Measurements from ENCODE around the gene MBD3L5. TPM values are rescaled to one million over a fixed set of nuclear protein-coding genes. Genes with fewer than 3 reads are reported as not detected.
A peak's percentile ranks its signal among the peaks of the same experiment; 100 is the strongest.
"Not testable (repeated sequence)": the region's sequence is repeated elsewhere in the genome, so short reads cannot be mapped to it uniquely, and the experiment has no call there.

The MBD3L5 gene
- total and polyA plus RNA-seq, 7 experiments from 2014 or later, result not detected

DNA sequence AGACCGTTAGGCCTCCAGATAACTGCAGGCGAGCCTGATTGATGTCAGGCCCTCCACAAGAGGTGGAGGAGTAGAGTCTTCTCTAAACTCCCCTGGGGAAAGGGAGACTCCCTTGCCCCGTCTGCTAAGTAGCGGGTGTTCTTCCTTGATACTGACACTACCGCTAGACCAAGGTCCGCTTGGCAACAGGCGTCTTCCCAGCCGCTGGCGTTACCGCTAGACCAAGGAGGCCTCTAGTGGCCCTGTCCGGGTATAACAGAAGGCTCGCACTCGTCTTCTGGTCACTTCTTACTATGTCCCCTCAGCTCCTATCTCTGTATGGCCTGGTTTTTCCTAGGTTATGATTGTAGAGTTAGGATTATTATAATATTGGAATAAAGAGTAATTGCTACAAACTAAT lies 36.7 kb downstream of the MBD3L5 start:
- CTCF ChIA-PET, result interaction anchor here (0.7 kb wide), 1 partner anchor 54 kb away, joined by 3 read pairs; no protein-coding TSS in a partner anchor
- Histone ChIP-seq H3K4me1 (ENCODE audit: control insufficient read depth in 2 of 2, insufficient read depth in 2 of 2, low read length in 2 of 2) (peaks cover 11 to 14% of the 10 kb centered on the region in 2 donors), H3K36me3 (ENCODE audit: control insufficient read depth in 2 of 3, insufficient read depth in 3 of 3, low read length in 3 of 3) (peaks cover 3 to 17% (median 11%) of the 10 kb centered on the region in 3 experiments)
- H3K9me3 ChIP-seq (ENCODE audit: control insufficient read depth in 2 of 3, low read length in 3 of 3); DNase-seq; H3K27me3 ChIP-seq (ENCODE audit: control insufficient read depth in 2 of 2, insufficient read depth in 2 of 2, low read length in 2 of 2); H3K27ac ChIP-seq (ENCODE audit: low read depth, low read length); POLR2A ChIA-PET; H3K4me3 ChIP-seq (ENCODE audit: low read length); ATAC-seq; H3K27me3 Mint-ChIP-seq; H3K27ac Mint-ChIP-seq; H3K9me3 Mint-ChIP-seq; H3K4me3 Mint-ChIP-seq: not testable (repeated sequence)
- intact Hi-C loops (cut with micrococcal nuclease), result loop anchor here in 1 of 2 donors (10.0 kb wide), 3 partner anchors 332 to 1162 kb away; partner anchors contain the start of genes CTXN1, GPR108, NDUFA11 and SNAPC2
- Mint-ChIP-seq H3K4me1 (peaks cover 0 to 30% (median 15%) of the 10 kb centered on the region in 7 donors), H3K36me3 (peaks cover 0 to 14% (median 3%) of the 10 kb centered on the region in 5 donors)

DNA sequence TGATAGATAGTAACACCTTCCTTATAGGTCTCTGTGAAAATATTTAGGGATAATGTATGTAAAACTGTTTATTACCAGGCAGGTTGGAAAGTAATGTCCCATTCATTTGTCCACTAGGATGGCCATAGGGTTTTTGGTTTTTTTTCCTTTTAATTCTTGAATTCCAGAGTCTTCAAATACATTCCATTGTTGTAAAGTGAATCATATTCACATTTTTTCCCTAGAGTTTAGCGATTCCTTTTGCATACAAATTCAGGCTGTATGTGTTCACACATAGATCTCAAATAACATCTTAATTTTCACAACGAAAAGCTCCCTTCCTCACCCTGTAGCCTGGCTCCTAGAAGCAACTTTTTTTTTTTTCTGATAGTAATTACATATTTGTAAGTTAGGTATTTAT lies 37.3 kb downstream of the MBD3L5 start:
- Histone ChIP-seq H3K36me3 (ENCODE audit: control insufficient read depth in 2 of 3, insufficient read depth in 3 of 3, low read length in 3 of 3) (peaks cover 7 to 23% (median 11%) of the 10 kb centered on the region in 3 experiments), H3K27ac (ENCODE audit: low read depth, low read length) (no peak overlapping the region), H3K4me3 (ENCODE audit: low read length) (no peak overlapping the region), H3K27me3 (ENCODE audit: control insufficient read depth in 2 of 2, insufficient read depth in 2 of 2, low read length in 2 of 2) (no peaks in the 10 kb centered on the region), H3K9me3 (ENCODE audit: control insufficient read depth in 2 of 3, low read length in 3 of 3) (no peaks in the 10 kb centered on the region), H3K4me1 (ENCODE audit: control insufficient read depth in 2 of 2, insufficient read depth in 2 of 2, low read length in 2 of 2) (peaks cover 14% of the 10 kb centered on the region in 2 donors)
- no peak for ATAC-seq
- Mint-ChIP-seq H3K4me1 (peaks cover 6 to 36% (median 18%) of the 10 kb centered on the region in 7 donors), H3K27me3 (no peaks in the 10 kb centered on the region), H3K4me3 (no peak overlapping the region), H3K9me3 (peaks cover 0 to 7% (median 0%) of the 10 kb centered on the region in 11 donors), H3K36me3 (peaks cover 5 to 20% (median 9%) of the 10 kb centered on the region in 5 donors), H3K27ac (no peak overlapping the region)
- DNase-seq, result no peak
- intact Hi-C loops (cut with micrococcal nuclease), result loop anchor here in 1 of 2 donors (10.0 kb wide), 3 partner anchors 333 to 1163 kb away; partner anchors contain the start of genes CTXN1, GPR108, NDUFA11 and SNAPC2
- ChIA-PET POLR2A (interaction anchor here (1.9 kb wide), 1 partner anchor 204 kb away, joined by 10 read pairs; no protein-coding TSS in a partner anchor), CTCF (interaction anchor here (0.7 kb wide), 1 partner anchor 55 kb away, joined by 3 read pairs; no protein-coding TSS in a partner anchor)

DNA sequence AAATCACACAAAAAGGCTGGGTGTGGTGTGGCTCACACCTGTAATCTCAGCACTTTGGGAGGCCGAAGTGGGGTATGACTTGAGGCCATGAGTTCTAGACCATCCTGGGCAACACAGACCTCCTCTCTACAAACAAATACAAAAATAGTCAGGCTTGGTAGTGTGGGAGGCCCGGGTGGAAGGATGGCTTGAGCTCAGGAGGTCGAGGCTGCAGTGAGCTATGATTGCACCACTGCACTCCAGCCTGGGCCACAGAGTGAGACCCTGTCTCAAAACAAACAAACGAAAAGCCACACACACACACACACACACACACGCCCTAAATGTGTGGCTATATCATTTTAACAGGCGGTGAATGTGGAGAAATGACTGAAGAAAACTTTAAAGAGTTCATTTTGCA lies 38.2 kb downstream of the MBD3L5 start:
- no peak for DNase-seq
- Mint-ChIP-seq H3K4me3 (peak overlapping the region; percentile 90 to 98 (median 94)), H3K9me3 (peaks cover 0 to 7% (median 0%) of the 10 kb centered on the region in 11 donors), H3K36me3 (peaks cover 6 to 26% (median 14%) of the 10 kb centered on the region in 5 donors), H3K27me3 (no peaks in the 10 kb centered on the region), H3K27ac (peak overlapping the region; percentile 63 to 95 (median 94)), H3K4me1 (peaks cover 7 to 38% (median 18%) of the 10 kb centered on the region in 7 donors)
- Histone ChIP-seq H3K9me3 (ENCODE audit: control insufficient read depth in 2 of 3, low read length in 3 of 3) (no peaks in the 10 kb centered on the region), H3K27ac (ENCODE audit: low read depth, low read length) (no peak overlapping the region), H3K4me1 (ENCODE audit: control insufficient read depth in 2 of 2, insufficient read depth in 2 of 2, low read length in 2 of 2) (peaks cover 14% of the 10 kb centered on the region in 2 donors), H3K36me3 (ENCODE audit: control insufficient read depth in 2 of 3, insufficient read depth in 3 of 3, low read length in 3 of 3) (peaks cover 10 to 31% (median 11%) of the 10 kb centered on the region in 3 experiments), H3K27me3 (ENCODE audit: control insufficient read depth in 2 of 2, insufficient read depth in 2 of 2, low read length in 2 of 2) (no peaks in the 10 kb centered on the region), H3K4me3 (ENCODE audit: low read length) (no peak overlapping the region)
- POLR2A ChIA-PET, result interaction anchor here (0.6 to 3.1 kb wide), 17 partner anchors 9 to 800 kb away, joined by 3 to 23 read pairs (median 5); partner anchors contain the start of genes ARHGEF18, PET100 and XAB2
- ATAC-seq, result no peak
- intact Hi-C loops (cut with micrococcal nuclease), result loop anchor here in 1 of 2 donors (10.0 kb wide), 3 partner anchors 334 to 1164 kb away; partner anchors contain the start of genes CTXN1, GPR108, NDUFA11 and SNAPC2
- CTCF ChIA-PET, result interaction anchor here (0.6 to 1.2 kb wide), 4 partner anchors 9 to 330 kb away, joined by 3 read pairs; no protein-coding TSS in a partner anchor

DNA sequence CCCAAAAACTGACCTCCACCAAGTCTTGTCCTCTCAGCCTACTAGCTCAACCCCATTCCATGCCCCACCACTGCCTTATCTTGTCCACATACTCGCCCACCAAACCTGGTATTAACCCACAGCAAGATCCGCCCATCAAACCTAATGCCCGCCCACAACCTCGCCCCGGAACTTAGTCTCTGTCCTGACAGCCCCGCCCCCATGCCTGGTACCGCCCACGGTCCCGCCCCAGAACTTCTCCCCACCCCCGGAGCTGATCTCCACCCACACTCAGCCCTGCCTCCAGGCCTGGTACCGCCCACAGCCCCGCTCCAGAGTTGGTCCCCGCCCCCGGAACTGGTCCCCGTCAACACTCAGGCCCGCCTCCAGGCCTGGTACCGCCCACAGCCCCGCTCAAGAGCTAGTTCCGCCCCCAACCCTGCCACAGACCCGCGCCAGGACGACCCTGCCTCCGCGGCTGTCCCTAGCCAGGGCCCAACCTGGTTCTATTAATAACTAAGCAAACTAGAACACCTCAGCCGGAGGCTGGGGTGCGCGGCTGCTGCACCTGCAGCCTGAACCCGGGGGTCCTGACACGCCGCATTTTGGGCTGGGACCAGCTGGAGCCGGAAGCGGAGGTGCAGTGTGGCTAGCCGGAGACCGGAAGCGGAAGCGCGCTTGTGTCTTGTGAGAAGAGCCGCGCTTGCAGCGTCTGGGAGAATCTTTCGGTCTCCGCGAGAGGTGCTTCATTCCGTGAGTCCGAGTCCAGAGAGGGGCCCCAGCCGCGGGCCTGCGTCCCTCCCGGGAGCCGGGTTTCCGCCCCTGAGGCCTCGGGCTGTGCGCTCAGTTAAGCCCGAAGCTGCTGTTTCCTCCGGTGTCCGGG lies 38.9 kb downstream of the MBD3L5 start, which contains the start of gene ZNF557:
ZNF557 (plus strand) TSS at position 662 of the 862 bp plus-strand sequence. CDS start 5,372 bp downstream, outside the sequence.
- ChIA-PET CTCF (interaction anchor here (0.6 to 1.2 kb wide), 5 partner anchors 9 to 331 kb away, joined by 3 read pairs; no protein-coding TSS in a partner anchor), POLR2A (interaction anchor here (0.6 to 3.1 kb wide), 23 partner anchors 8 to 800 kb away, joined by 3 to 23 read pairs (median 5); partner anchors contain the start of genes ARHGEF18, GPR108, PET100 and XAB2)
- intact Hi-C loops (cut with micrococcal nuclease), result loop anchor here (1.0 to 10.0 kb wide), 5 partner anchors 14 to 1164 kb away; partner anchors contain the start of genes CTXN1 (in 1 of the 2), GPR108 (in 1 of the 2), NDUFA11 (in 1 of the 2) and SNAPC2 (in 1 of the 2)
- peaks cover 11 to 36% (median 12%) of the 10 kb centered on the region in 3 experiments for H3K36me3 ChIP-seq (ENCODE audit: control insufficient read depth in 2 of 3, insufficient read depth in 3 of 3, low read length in 3 of 3)
- H3K27ac ChIP-seq (ENCODE audit: low read depth, low read length), result peak within 1 kb of the TSS; percentile 84
- no peaks in the 10 kb centered on the region for H3K27me3 ChIP-seq (ENCODE audit: control insufficient read depth in 2 of 2, insufficient read depth in 2 of 2, low read length in 2 of 2)
- Mint-ChIP-seq H3K36me3 (peaks cover 6 to 33% (median 20%) of the 10 kb centered on the region in 5 donors), H3K4me1 (peaks cover 7 to 40% (median 19%) of the 10 kb centered on the region in 7 donors), H3K27ac (peak within 1 kb of the TSS; percentile 63 to 95 (median 94)), H3K4me3 (peak within 1 kb of the TSS; percentile 90 to 98 (median 94)), H3K9me3 (peaks cover 0 to 9% (median under 1%) of the 10 kb centered on the region in 11 donors), H3K27me3 (no peaks in the 10 kb centered on the region)
- peak; percentile 93 to 100 (median 99) for DNase-seq
- H3K9me3 ChIP-seq (ENCODE audit: control insufficient read depth in 2 of 3, low read length in 3 of 3), result no peaks in the 10 kb centered on the region
- peaks cover 14% of the 10 kb centered on the region in 2 donors for H3K4me1 ChIP-seq (ENCODE audit: control insufficient read depth in 2 of 2, insufficient read depth in 2 of 2, low read length in 2 of 2)
- peak within 1 kb of the TSS; percentile 100 for H3K4me3 ChIP-seq (ENCODE audit: low read length)
- peak; percentile 99 for ATAC-seq

DNA sequence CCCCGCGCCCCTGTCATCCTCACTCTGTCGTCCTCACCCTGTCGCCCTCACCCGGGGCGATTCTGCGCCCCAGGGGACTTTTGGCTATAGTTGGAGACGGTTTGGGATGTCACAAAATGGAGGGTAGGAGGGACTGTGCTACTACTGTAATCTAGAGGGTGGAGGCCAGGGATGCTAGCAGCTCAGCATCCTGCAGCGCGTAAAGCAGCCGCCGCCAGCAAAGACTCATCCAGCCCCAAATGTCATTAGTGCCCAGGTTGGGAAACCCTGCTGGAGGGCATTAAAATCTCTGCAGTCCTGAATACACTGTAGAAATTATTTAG lies 39.5 kb downstream of the MBD3L5 start:
- Mint-ChIP-seq H3K36me3 (peaks cover 6 to 38% (median 22%) of the 10 kb centered on the region in 5 donors), H3K27me3 (no peaks in the 10 kb centered on the region), H3K4me1 (peaks cover 7 to 43% (median 21%) of the 10 kb centered on the region in 7 donors), H3K9me3 (peaks cover 0 to 12% (median 2%) of the 10 kb centered on the region in 11 donors), H3K4me3 (peak overlapping the region; percentile 90 to 98 (median 94)), H3K27ac (peak overlapping the region; percentile 63 to 95 (median 94))
- Histone ChIP-seq H3K36me3 (ENCODE audit: control insufficient read depth in 2 of 3, insufficient read depth in 3 of 3, low read length in 3 of 3) (peaks cover 11 to 42% (median 14%) of the 10 kb centered on the region in 3 experiments), H3K4me3 (ENCODE audit: low read length) (peak overlapping the region; percentile 100), H3K9me3 (ENCODE audit: control insufficient read depth in 2 of 3, low read length in 3 of 3) (no peaks in the 10 kb centered on the region), H3K27ac (ENCODE audit: low read depth, low read length) (peak overlapping the region; percentile 84), H3K4me1 (ENCODE audit: control insufficient read depth in 2 of 2, insufficient read depth in 2 of 2, low read length in 2 of 2) (peaks cover 14% of the 10 kb centered on the region in 2 donors), H3K27me3 (ENCODE audit: control insufficient read depth in 2 of 2, insufficient read depth in 2 of 2, low read length in 2 of 2) (no peaks in the 10 kb centered on the region)
- ChIA-PET CTCF (interaction anchor here (0.9 to 1.2 kb wide), 2 partner anchors 30 to 33 kb away, joined by 3 read pairs; no protein-coding TSS in a partner anchor), POLR2A (interaction anchor here (0.6 to 3.1 kb wide), 21 partner anchors 8 to 799 kb away, joined by 3 to 23 read pairs (median 5); partner anchors contain the start of genes ARHGEF18, GPR108, PET100 and XAB2)
- ATAC-seq, result peak; percentile 2
- peak in 1 of 9 donors; percentile 37 for DNase-seq
- intact Hi-C loops (cut with micrococcal nuclease), result loop anchor here (1.0 to 10.0 kb wide), 5 partner anchors 13 to 1165 kb away; partner anchors contain the start of genes CTXN1 (in 1 of the 2), GPR108 (in 1 of the 2), NDUFA11 (in 1 of the 2) and SNAPC2 (in 1 of the 2)

All from naive thymus-derived CD4-positive, alpha-beta T cell (primary cell).